ENCODE data around the gene C5.

DNA sequence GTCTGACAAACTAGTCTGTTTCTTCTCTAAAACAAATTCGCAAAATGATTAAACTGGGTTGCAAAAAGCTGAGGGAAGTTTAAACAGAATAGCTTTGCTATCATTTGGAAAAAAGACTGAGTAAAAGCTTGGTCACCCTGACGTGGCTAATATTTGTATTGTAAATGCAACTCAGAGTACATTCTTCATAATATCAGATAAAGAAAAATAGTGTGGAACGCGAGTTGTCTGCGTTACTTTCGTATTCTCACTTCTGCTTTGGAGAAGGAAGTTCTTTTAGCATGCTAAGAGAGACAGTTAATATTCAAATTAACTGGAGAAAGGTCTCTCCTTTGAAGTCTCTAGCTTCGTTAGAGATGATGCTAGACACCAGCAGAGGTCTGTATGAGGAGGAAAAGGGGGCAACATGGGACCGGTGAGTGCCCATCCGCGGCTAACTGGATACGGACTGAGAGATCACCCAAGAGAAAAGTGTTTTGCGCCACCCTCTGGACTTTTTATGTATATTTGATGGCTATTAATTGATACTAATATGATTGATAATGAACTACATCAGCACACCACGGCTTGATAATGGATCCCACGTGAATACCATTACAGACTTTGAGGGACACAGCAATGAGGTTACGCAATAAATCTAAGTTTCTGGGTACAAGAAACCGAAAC lies 21.8 kb upstream of the C5 start:
- no peak for TF ChIP-seq EZH2phosphoT487 (IDR thresholded peaks at IDR 0.05; ENCODE audit: low read depth, severe bottlenecking, unreplicated experiment)
- TF ChIP-seq, protein P1, sequence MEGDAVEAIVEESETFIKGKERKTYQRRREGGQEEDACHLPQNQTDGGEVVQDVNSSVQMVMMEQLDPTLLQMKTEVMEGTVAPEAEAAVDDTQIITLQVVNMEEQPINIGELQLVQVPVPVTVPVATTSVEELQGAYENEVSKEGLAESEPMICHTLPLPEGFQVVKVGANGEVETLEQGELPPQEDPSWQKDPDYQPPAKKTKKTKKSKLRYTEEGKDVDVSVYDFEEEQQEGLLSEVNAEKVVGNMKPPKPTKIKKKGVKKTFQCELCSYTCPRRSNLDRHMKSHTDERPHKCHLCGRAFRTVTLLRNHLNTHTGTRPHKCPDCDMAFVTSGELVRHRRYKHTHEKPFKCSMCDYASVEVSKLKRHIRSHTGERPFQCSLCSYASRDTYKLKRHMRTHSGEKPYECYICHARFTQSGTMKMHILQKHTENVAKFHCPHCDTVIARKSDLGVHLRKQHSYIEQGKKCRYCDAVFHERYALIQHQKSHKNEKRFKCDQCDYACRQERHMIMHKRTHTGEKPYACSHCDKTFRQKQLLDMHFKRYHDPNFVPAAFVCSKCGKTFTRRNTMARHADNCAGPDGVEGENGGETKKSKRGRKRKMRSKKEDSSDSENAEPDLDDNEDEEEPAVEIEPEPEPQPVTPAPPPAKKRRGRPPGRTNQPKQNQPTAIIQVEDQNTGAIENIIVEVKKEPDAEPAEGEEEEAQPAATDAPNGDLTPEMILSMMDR (IDR thresholded peaks at IDR 0.05; ENCODE audit: poor library complexity) = peak; percentile 32

Data from hepatocyte (in vitro differentiated cells).